ENCODE results near the gene LRP1. TPM values are rescaled to one million over a fixed set of nuclear protein-coding genes. Genes with fewer than 3 reads are reported as not detected.

The LRP1 gene
- total RNA-seq, 3 donors from 2014 or later (not counting 1 experiment from before 2014, with no cell fraction given): 6.7 to 13.1 (median 9.5) TPM

- no peaks in the 10 kb centered on the region for H3K9me3 ChIP-seq (ENCODE audit: control insufficient read depth, insufficient read depth, low read length)
- Mint-ChIP-seq H3K36me3 (no peaks in the 10 kb centered on the region), H3K9me3 (no peaks in the 10 kb centered on the region), H3K4me3 (no peak overlapping the region), H3K4me1 (peaks cover 0 to 7% of the 10 kb centered on the region in 2 donors), H3K27me3 (ENCODE audit: low read depth in 2 of 2) (no peaks in the 10 kb centered on the region), H3K27ac (no peak overlapping the region)
- DNase-seq (no peak), ATAC-seq (no peak)
- no peak overlapping the region for H3K27ac ChIP-seq (ENCODE audit: low read length)
- no peaks in the 10 kb centered on the region for H3K4me1 ChIP-seq (ENCODE audit: control insufficient read depth, insufficient read depth, low read length)
- no peaks in the 10 kb centered on the region for H3K36me3 ChIP-seq (ENCODE audit: control insufficient read depth, insufficient read depth, low read length)
- intact Hi-C loops (cut with micrococcal nuclease): loop anchor here (10.0 kb wide), 1 partner anchor 426 kb away; the partner anchor contains the start of gene PRIM1
- H3K4me3 ChIP-seq (ENCODE audit: low read length): no peak overlapping the region
- 93% methylated on average over 20 of the region's 20 CpGs for WGBS (ENCODE audit: insufficient coverage)
- TF ChIP-seq CTCF (IDR thresholded peaks at IDR 0.05): no peak
- no peaks in the 10 kb centered on the region for H3K27me3 ChIP-seq (ENCODE audit: control insufficient read depth, insufficient read depth, low read length)
These were observed 52.2 kb downstream of the LRP1 start for GRCh38 chr12:57180321-57180989.

- intact Hi-C loops (cut with micrococcal nuclease): loop anchor here (10.0 kb wide), 1 partner anchor 426 kb away; the partner anchor contains the start of gene PRIM1
- Histone ChIP-seq H3K27ac (ENCODE audit: low read length) (no peak overlapping the region), H3K4me1 (ENCODE audit: control insufficient read depth, insufficient read depth, low read length) (no peaks in the 10 kb centered on the region), H3K36me3 (ENCODE audit: control insufficient read depth, insufficient read depth, low read length) (no peaks in the 10 kb centered on the region), H3K27me3 (ENCODE audit: control insufficient read depth, insufficient read depth, low read length) (no peaks in the 10 kb centered on the region), H3K9me3 (ENCODE audit: control insufficient read depth, insufficient read depth, low read length) (no peaks in the 10 kb centered on the region), H3K4me3 (ENCODE audit: low read length) (no peak overlapping the region)
- peaks cover 0 to 7% of the 10 kb centered on the region in 2 donors for H3K4me1 Mint-ChIP-seq
- 85% methylated on average over 9 of the region's 9 CpGs for WGBS (ENCODE audit: insufficient coverage)
- no peaks in the 10 kb centered on the region for H3K27me3 Mint-ChIP-seq (ENCODE audit: low read depth in 2 of 2)
- H3K4me3 Mint-ChIP-seq: no peak overlapping the region
- no peak overlapping the region for H3K27ac Mint-ChIP-seq
- ATAC-seq (no peak), DNase-seq (no peak)
- no peaks in the 10 kb centered on the region for H3K9me3 Mint-ChIP-seq
- no peak for TF ChIP-seq CTCF (IDR thresholded peaks at IDR 0.05)
- H3K36me3 Mint-ChIP-seq: no peaks in the 10 kb centered on the region
These were observed 52.8 kb downstream of the LRP1 start for GRCh38 chr12:57181072-57181471.

- Mint-ChIP-seq H3K4me3 (no peak overlapping the region), H3K36me3 (no peaks in the 10 kb centered on the region), H3K4me1 (peaks cover 0 to 7% of the 10 kb centered on the region in 2 donors), H3K27ac (no peak overlapping the region), H3K9me3 (no peaks in the 10 kb centered on the region), H3K27me3 (ENCODE audit: low read depth in 2 of 2) (no peaks in the 10 kb centered on the region)
- H3K36me3 ChIP-seq (ENCODE audit: control insufficient read depth, insufficient read depth, low read length): no peaks in the 10 kb centered on the region
- no peak for ATAC-seq
- TF ChIP-seq CTCF (IDR thresholded peaks at IDR 0.05): no peak
- intact Hi-C loops (cut with micrococcal nuclease): loop anchor here (10.0 kb wide), 1 partner anchor 427 kb away; the partner anchor contains the start of gene PRIM1
- H3K27me3 ChIP-seq (ENCODE audit: control insufficient read depth, insufficient read depth, low read length): no peaks in the 10 kb centered on the region
- 95% methylated on average over 5 of the region's 5 CpGs for WGBS (ENCODE audit: insufficient coverage)
- H3K4me1 ChIP-seq (ENCODE audit: control insufficient read depth, insufficient read depth, low read length): no peaks in the 10 kb centered on the region
- DNase-seq: no peak
- no peak overlapping the region for H3K4me3 ChIP-seq (ENCODE audit: low read length)
- H3K27ac ChIP-seq (ENCODE audit: low read length): no peak overlapping the region
- no peaks in the 10 kb centered on the region for H3K9me3 ChIP-seq (ENCODE audit: control insufficient read depth, insufficient read depth, low read length)
These were observed 53.4 kb downstream of the LRP1 start for GRCh38 chr12:57181561-57182155.
